ENCODE measurements around the gene TTPAL.

TTPAL gene

DNA sequence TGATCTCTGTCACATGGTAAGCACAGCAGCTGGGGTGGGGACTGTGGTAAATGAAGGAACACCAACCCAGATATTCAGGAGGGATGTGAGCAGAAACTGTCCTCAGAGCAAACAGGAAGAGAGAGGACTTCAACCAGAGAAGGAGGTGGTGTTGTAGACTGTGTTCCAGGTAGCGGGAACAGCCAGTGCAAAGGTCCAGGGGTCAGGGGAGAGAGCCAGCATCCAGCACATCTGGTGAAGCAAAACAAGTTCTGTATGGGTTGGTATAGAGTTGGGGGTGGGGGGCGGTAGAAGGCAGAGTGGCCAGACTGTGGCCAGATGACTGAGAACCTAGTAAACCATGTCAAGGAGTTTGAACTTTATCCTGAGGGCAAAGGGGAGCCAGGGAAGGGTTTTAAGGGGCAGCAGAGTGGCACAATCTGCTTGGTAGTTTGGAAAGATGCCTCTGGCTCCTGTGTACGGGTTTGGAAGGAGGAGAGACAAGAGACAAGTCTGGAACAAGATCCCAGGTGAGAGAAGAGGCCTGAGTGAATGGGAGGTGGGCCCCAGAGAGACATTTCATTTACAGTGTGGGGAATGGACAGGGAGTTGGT is 27.8 kb upstream of the TTPAL start:
- TF ChIP-seq FOXA1 (IDR thresholded peaks at IDR 0.05) = no peak
- no peak for TF ChIP-seq ARNT (IDR thresholded peaks at IDR 0.05)
- TF ChIP-seq TARDBP (IDR thresholded peaks at IDR 0.05) = no peak
- TF ChIP-seq FOXM1 (IDR thresholded peaks at IDR 0.05; ENCODE audit: borderline replicate concordance) = no peak
- no peak for TF ChIP-seq L3MBTL2 (conservative IDR thresholded peaks at IDR 0.05)
- no peak for DNase-seq (ENCODE audit: extremely low spot score)
- CTCF ChIA-PET = no interaction called here
- POLR2A ChIA-PET = no interaction called here

DNA sequence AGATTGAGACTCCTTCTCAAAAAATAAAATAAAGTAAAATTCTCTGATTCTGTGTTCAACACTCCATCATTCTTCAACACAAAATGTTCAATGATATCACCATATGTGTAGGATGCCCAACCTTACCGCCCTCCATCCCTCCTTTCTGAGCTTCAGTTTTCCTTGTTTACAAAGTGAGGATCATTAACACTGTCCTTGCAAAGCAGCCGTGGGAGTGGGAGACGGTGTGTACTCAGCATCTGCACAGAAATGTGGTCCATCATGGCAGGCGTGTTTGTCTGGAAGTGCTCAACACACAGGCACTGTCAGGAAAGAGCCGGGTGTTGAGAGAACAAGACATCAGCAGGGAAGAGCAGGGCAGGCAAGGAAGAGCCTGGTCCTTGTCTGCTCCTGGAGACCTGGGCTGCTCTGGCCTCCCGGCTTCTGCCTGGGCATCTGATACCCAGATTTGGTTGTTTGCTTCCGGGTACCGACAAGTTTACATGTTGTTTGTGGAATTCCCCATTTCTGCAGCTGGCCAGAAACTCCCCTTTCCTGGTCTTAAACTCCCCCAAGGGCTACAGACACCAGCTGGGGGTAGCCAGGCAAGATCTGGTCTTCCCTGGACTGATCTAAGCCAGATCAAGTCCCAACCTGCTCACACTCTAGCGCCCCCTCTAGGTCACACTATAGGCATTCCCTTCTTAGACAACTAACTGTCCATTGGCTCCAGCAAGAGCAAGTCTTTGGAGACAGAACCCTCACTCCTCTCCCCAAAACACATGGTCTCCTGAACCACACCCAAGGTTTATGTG is 26.7 kb upstream of the TTPAL start:
- TF ChIP-seq ZNF384 (IDR thresholded peaks at IDR 0.05) = no peak
- CTCF ChIA-PET = interaction anchor here (0.8 to 1.2 kb wide), 2 partner anchors 24 to 64 kb away, joined by 3 to 4 read pairs; no protein-coding TSS in a partner anchor
- POLR2A ChIA-PET = no interaction called here
- DNase-seq (ENCODE audit: extremely low spot score) = peak; percentile 60

DNA sequence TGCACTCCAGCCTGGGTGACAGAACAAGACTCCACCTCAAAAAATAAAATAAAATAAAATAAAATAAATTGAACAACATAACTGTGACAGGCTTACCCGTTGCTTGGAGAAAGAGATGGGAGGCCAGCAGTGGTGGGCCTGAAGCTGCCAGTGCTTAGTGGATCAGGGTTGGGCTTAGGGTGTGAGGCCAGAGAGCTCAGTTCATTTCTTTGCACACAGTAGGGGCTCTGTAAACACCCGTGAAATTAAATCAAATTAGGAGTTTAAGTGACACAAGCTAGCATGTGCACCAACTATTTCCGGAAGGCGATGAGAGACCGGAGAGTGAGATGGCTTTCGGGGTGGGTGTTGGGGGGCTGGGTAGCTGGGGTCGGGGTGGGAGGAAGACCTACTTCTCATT is 25.8 kb upstream of the TTPAL start:
- CTCF ChIA-PET = interaction anchor here (1.2 kb wide), 1 partner anchor 23 kb away, joined by 4 read pairs; no protein-coding TSS in a partner anchor
- POLR2A ChIA-PET = no interaction called here
- no peak for TF ChIP-seq SP1 (IDR thresholded peaks at IDR 0.05)
- TF ChIP-seq NFRKB (IDR thresholded peaks at IDR 0.05) = no peak
- TF ChIP-seq CTBP1 (IDR thresholded peaks at IDR 0.05; ENCODE audit: borderline replicate concordance) = no peak
- TF ChIP-seq ZNF384 (IDR thresholded peaks at IDR 0.05) = no peak
- no peak for TF ChIP-seq TARDBP (IDR thresholded peaks at IDR 0.05)
- no peak for TF ChIP-seq ELF4 (IDR thresholded peaks at IDR 0.05)
- no peak for TF ChIP-seq FOXK2 (IDR thresholded peaks at IDR 0.05)
- TF ChIP-seq L3MBTL2 (conservative IDR thresholded peaks at IDR 0.05) = no peak
- TF ChIP-seq ARNT (IDR thresholded peaks at IDR 0.05) = no peak
- TF ChIP-seq LEF1 (IDR thresholded peaks at IDR 0.05; ENCODE audit: borderline replicate concordance) = no peak
- no peak for TF ChIP-seq FOXA1 (IDR thresholded peaks at IDR 0.05)
- TF ChIP-seq, protein P1, sequence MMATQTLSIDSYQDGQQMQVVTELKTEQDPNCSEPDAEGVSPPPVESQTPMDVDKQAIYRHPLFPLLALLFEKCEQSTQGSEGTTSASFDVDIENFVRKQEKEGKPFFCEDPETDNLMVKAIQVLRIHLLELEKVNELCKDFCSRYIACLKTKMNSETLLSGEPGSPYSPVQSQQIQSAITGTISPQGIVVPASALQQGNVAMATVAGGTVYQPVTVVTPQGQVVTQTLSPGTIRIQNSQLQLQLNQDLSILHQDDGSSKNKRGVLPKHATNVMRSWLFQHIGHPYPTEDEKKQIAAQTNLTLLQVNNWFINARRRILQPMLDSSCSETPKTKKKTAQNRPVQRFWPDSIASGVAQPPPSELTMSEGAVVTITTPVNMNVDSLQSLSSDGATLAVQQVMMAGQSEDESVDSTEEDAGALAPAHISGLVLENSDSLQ (IDR thresholded peaks at IDR 0.05) = no peak
- DNase-seq (ENCODE audit: extremely low spot score) = no peak

DNA sequence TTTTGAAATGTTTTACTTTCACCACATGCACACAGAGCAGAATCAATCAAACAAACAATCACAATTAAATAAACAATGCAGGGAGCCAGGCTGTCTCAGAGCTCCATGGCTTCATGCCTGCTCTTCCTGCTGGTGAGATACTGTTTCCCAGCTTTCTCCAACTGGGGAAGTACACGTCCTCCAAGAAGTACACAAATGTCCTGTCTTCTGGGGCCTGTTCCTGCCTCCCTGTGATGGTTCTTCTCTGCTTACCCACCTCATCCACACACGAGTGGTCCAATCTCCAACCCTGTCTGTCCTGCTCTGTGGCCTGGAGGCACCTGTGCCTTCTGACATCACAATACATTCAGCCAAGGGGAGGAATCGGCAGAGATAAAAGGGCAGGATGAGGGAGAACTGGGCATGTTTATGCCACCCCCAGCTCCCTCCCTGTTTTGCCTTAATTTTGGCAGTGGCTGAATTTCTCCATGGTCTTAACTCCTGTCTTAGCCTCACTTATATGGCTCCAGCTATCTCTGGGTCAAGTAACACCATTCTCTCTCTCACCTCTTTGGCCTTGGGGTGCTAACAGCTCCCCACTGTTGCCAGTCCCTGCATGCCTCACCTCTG is 25.3 kb upstream of the TTPAL start:
- DNase-seq (ENCODE audit: extremely low spot score) = no peak
- no peak for TF ChIP-seq ARNT (IDR thresholded peaks at IDR 0.05)
- no peak for TF ChIP-seq L3MBTL2 (conservative IDR thresholded peaks at IDR 0.05)
- no peak for TF ChIP-seq CTBP1 (IDR thresholded peaks at IDR 0.05; ENCODE audit: borderline replicate concordance)
- TF ChIP-seq SUZ12 (IDR thresholded peaks at IDR 0.05) = no peak
- TF ChIP-seq LEF1 (IDR thresholded peaks at IDR 0.05; ENCODE audit: borderline replicate concordance) = no peak
- TF ChIP-seq ELF4 (IDR thresholded peaks at IDR 0.05) = no peak
- TF ChIP-seq FOXK2 (IDR thresholded peaks at IDR 0.05) = no peak
- TF ChIP-seq TARDBP (IDR thresholded peaks at IDR 0.05) = no peak
- TF ChIP-seq, protein P1 (IDR thresholded peaks at IDR 0.05) = no peak
- no peak for TF ChIP-seq BHLHE40 (IDR thresholded peaks at IDR 0.05; ENCODE audit: borderline replicate concordance)
- no peak for TF ChIP-seq HDGF (IDR thresholded peaks at IDR 0.05; ENCODE audit: borderline replicate concordance)
- TF ChIP-seq ZNF384 (IDR thresholded peaks at IDR 0.05) = no peak
- TF ChIP-seq FOXA1 (IDR thresholded peaks at IDR 0.05) = no peak
- TF ChIP-seq SP1 (IDR thresholded peaks at IDR 0.05) = no peak
- TF ChIP-seq FOXM1 (IDR thresholded peaks at IDR 0.05; ENCODE audit: borderline replicate concordance) = no peak
- TF ChIP-seq NFRKB (IDR thresholded peaks at IDR 0.05) = no peak
- ChIA-PET CTCF (no interaction called here), POLR2A (no interaction called here)

DNA sequence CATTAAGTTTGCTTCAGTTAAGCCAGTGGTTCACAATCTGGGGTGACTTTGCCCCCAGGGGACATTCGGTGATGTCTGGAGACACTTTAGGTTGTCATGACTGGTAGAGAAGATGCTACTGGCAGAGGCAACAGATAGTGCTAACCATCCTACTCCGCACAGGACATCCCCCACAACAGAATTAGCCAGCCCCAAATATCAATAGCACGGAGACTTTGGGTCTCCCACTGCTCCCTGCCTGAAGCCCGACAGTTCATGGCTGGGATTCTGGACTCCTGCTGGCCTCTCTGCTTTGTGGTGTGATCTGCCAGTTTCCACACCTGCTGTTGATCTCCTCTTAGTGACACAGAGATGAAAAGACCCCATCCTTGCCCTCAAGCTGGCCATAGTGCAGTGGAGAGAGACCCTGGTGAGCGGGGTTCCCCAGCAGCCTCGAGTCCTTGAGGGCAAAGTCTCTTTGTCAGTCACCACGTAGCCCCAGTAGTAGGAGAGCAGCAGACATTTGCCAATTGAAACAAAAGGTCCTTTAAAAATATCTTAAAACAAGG is 24.7 kb upstream of the TTPAL start:
- CTCF ChIA-PET = no interaction called here
- DNase-seq (ENCODE audit: extremely low spot score) = no peak
- POLR2A ChIA-PET = no interaction called here
- TF ChIP-seq CTBP1 (IDR thresholded peaks at IDR 0.05; ENCODE audit: borderline replicate concordance) = no peak
- no peak for TF ChIP-seq L3MBTL2 (conservative IDR thresholded peaks at IDR 0.05)
- no peak for TF ChIP-seq SP1 (IDR thresholded peaks at IDR 0.05)
- no peak for TF ChIP-seq TARDBP (IDR thresholded peaks at IDR 0.05)
- no peak for TF ChIP-seq ZNF384 (IDR thresholded peaks at IDR 0.05)
- no peak for TF ChIP-seq FOXA1 (IDR thresholded peaks at IDR 0.05)
- no peak for TF ChIP-seq SUZ12 (IDR thresholded peaks at IDR 0.05)
- TF ChIP-seq NFRKB (IDR thresholded peaks at IDR 0.05) = no peak
- no peak for TF ChIP-seq HDGF (IDR thresholded peaks at IDR 0.05; ENCODE audit: borderline replicate concordance)
- TF ChIP-seq ARNT (IDR thresholded peaks at IDR 0.05) = no peak
- no peak for TF ChIP-seq BHLHE40 (IDR thresholded peaks at IDR 0.05; ENCODE audit: borderline replicate concordance)
- TF ChIP-seq LEF1 (IDR thresholded peaks at IDR 0.05; ENCODE audit: borderline replicate concordance) = no peak
- TF ChIP-seq, protein P1 (IDR thresholded peaks at IDR 0.05) = no peak
- no peak for TF ChIP-seq ELF4 (IDR thresholded peaks at IDR 0.05)
- TF ChIP-seq FOXK2 (IDR thresholded peaks at IDR 0.05) = no peak
- no peak for TF ChIP-seq FOXM1 (IDR thresholded peaks at IDR 0.05; ENCODE audit: borderline replicate concordance)

All from HEK293T (cell line).